CD4-positive, alpha-beta T cell treated with Interleukin-15 for 4 hours (primary cell): ENCODE data around the gene SLA2.
"Not testable (repeated sequence)": the region's sequence is repeated elsewhere in the genome, so short reads cannot be mapped to it uniquely, and the experiment has no call there.

Experiments
- DNase-seq: peaks from one replicate; pipeline ENCODE4 v3.0.0-alpha.2; 2020; ENCODE audit warnings: low spot score

SLA2 gene

DNA sequence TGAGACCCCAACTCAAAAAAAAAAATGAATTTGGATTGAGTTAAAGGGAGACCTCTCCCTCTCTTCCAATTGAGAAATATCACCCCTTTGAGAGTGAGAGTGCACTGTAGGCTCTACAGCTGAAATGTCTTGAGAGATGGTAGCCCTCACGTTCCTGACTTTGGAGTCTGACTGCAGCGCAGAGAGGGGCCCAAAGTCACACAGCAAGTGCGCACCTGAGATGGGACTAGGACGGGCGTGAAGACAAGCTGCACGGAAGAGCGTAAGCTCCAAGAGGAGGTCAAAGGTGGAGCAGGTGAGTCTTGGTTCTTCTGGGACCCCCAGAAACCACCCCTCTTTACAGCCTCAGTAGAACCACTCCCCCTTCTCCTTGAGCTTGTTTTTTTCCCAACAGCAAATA lies 643 bp downstream of the SLA2 start:
- no peak for DNase-seq

DNA sequence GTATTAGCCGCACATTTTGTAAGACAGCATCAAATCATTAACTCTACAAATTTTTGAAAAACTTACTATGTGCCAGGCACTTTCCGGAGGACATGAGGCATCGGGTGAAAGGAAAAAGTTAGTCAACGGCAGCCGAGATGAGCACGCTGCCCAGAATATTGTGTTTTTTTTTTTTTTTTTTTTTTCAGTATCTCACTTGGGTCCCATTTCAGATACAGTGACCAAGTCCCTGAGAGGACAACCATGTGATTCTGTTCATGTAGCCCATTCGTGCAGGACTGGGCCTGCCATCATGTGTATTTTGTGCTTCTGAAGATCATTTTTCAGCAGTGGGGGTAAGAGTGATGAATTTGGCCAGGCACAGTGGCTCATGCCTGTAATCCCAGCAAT lies 1.3 kb downstream of the SLA2 start:
- peak; percentile 41 for DNase-seq

- DNase-seq: peak; percentile 63
These were observed 1.8 kb downstream of the SLA2 start for GRCh38 chr20:36644032-36644705.

DNA sequence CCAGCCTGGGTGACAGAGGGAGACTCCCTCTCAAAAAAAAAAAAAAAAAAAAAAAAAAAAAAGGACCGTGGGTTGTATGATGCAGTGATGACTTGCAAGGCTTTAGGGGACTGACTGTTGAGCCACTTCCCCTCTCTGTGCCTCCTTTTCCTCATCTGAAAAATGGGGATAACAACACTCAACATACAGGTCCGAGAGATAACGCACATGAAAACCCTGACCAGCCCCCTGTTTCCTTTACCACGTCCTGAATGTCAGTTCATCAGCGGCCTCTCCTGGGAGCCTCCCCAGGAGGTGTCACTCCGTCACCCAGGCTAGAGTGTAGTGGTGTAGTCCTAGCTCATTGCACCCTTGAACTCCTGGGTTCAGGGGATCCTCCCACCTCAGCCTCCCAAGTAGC lies 3.9 kb downstream of the SLA2 start:
- DNase-seq: no peak

- no peak for DNase-seq
These were observed 4.5 kb downstream of the SLA2 start for GRCh38 chr20:36641506-36641843.

- DNase-seq: not testable (repeated sequence)
These were observed 7.1 kb downstream of the SLA2 start for GRCh38 chr20:36638876-36639400.

- DNase-seq: no peak
These were observed 11.7 kb downstream of the SLA2 start for GRCh38 chr20:36634342-36634741.

DNA sequence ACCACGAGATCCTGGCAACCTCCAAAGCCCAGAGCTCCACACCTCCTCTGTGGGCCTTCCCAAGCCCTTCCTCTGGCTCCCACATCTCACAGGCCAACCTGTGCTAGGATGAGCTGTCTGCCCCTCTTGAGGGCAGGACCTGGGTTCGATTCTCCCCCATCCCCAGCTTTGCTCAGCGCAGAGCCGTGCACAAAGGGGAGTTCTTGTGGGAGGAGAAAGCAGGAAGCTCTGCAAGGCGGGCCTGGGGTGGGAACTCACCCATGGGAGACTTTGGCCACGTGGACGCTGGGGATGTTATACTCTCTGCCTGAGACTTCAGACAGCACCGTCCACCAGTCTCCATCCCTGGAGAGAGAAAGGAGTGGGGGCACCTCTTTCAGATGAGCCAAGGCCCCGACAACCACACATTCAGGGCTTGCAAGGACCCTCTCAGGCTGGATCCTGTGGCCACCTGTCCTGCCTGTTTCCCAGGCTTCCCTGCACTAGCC lies 12.7 kb downstream of the SLA2 start:
- no peak for DNase-seq

- no peak for DNase-seq
These were observed 13.3 kb downstream of the SLA2 start for GRCh38 chr20:36632487-36633284.

DNA sequence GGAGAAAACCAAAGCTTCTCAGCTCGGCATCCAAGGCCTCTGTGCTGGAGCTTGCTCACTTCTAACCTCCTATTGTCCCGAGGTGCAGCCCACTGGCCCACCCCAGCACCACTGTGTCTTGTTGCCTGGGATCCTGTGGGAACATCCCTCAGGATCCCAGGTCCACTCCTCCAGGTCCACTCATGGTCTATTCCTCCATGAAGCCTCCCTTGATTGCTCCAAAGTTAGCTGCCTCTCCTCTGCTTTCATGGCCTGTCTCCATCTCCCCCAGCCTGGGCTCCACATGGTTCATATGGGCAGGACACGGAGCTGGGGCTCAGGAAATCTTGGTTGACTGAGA lies 13.9 kb downstream of the SLA2 start:
- DNase-seq: no peak

DNA sequence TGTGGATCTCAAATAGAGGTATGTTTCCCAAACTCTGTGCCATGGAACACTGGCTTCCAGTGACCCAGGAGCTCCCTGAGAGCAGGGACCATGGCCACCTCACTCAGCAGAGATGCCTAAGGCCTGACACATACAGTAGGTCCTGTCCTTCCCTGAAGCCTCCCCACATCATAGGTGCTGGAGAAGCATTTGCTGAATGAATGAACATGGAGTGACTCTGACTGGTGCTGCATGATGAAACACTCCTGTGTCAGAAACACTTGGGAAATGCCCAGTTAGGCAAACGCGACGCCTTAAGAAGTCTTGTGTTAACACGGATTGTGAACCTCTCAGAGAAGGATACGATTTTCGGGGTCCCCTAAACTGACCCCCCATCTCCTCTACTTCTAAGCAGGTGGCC lies 14.3 kb downstream of the SLA2 start:
- DNase-seq: no peak

- peak; percentile 42 for DNase-seq
These were observed 16.0 kb downstream of the SLA2 start for GRCh38 chr20:36629719-36630681.

DNA sequence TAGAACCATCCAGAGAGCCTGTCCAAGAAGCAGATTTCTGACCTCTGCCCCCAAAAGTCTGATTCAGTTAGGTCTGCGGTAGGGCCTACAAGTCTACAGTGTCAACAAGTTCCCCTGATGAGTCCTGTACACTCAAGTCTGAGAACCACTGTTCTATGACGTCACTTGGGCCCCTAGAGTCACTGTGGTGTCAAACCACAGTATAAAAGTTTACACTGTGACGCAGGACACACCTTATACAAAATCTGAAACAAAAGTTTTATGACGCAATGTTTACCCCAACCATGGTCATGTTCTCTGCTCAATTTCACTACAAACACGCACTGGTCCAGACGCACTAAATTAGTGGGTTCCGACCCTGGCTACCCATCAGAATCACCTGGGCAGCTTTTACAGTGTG lies 17.9 kb downstream of the SLA2 start:
- DNase-seq: peak; percentile 45

GRCh38 chr20:36624944-36625324 lies 21.1 kb downstream of the SLA2 start:
- DNase-seq: no peak

DNA sequence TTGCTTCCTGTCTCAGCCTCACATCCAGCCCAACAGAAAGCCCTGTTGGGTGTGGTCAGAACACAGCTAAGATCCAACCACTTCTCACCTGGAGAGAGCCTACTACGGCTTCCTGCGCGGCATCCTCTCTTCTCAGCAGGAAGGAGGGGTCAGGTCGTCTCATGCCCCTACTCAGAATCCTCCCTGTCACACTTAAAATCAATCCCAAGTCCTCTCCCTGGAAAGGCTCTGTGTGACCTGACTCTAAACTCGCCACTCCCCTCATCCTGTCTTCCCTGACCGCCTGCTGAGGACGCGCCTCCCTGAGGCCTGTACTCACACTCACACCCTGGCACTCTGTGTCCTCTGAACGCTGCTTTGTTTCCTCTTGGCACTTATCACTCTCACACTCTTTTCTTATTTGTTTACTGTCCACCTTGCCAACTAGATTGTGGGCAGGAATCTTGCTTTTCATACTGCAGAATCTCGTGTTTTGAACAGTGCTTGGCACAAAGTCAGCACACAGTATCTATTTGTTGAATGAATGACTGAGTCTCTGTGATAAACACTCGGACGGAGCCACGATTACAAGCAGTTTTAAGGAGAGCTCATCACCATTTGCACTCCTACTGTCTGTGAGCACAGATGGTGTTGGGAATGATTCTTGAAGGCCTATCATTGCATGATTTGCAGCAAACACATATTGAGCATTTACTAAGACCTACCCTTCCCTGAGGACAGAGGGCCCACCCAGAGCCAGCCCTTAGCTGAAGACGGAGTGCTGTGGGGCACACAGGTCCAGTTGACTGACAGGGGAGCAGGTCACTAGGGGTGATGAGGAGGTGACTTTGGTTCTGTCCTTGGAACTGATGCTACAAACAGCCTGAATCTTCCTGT lies 21.7 kb downstream of the SLA2 start:
- no peak for DNase-seq

DNA sequence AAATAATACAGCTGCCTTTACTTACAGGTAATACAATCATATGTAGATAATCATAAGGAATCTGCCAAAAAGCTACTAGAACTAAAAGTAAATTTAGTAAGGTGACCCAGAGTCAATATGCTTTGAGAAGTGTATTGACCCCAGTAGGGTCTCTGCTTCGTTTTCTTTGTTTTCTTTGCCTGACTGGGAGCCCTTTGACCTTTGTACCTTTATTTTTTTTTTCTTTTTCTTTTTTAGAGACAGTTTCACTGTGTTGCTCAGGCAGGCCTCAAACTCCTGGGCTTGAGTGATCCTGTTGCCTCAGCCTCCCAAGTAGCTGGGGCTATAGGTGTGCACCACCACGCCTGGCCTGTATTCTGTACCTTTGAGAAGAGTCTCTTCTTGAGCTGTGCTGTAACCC lies 22.6 kb downstream of the SLA2 start:
- no peak for DNase-seq

DNA sequence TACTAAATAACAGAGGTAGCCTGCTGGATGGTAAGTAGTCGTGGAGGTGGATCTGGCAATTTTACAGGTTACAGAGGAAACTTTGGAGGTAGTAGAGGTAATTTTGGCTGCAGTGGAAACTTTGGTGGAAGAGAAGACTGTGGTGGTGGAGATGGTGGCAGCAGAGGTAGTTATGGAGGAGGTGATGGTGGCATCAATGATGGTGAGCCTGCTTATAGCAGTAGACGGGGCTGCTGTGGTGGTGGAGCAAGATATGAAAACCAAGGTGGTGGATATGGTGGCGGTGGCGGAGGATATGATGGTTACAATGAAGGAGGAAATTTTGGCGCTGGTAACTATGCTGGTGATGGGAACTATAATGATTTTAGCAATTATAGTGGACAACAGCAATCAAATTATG lies 25.1 kb downstream of the SLA2 start:
- no peak for DNase-seq

- no peak for DNase-seq
These were observed 31.0 kb downstream of the SLA2 start for GRCh38 chr20:36614781-36615557.

DNA sequence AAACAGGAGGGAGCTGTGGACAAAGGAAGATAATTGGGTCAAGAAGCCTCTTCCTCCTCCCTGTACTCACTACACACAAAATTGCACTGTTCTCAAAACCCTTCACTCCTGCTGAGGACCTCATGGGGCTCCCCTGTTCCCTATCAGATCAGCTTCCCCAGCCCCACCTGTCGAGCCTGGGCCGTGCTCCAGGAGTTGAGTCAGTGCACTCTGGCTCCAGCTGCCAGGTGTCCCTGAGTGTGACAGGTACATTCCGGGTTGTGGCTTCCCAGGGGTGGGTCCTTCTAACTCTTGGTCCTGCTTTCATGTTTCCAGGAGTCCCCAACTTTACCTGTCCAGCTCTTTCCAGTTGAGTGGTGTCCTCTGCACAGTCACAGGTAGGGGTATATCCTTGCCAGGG lies 32.0 kb downstream of the SLA2 start:
- DNase-seq: no peak

- no peak for DNase-seq
These were observed 34.4 kb downstream of the SLA2 start for GRCh38 chr20:36611625-36612024.

DNA sequence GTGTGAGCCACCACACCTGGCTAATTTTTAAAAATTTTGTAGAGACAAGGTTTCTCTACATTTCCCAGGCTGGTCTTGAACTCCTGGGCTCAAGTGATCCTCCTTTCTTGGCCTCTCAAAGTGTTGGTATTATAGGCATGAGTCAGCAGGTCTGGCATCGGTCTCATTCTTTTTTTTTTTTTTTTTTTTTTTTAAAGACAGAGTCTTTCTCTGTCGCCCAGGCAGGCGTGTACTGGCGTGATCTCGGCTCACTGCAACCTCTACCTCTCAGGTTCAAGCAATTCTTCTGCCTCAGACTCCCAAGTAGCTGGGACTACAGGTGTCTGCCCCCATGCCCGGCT lies 37.6 kb downstream of the SLA2 start:
- not testable (repeated sequence) for DNase-seq
